Liver (tissue), 9 donors: ENCODE results near the gene PITPNM2. TPM values are rescaled to one million over a fixed set of nuclear protein-coding genes. Genes with fewer than 3 reads are reported as not detected.

ENCODE experiments used
- DNase-seq: peaks from one replicate; pipeline ENCODE4 v3.0.0-alpha.2; 2017; ENCODE audit warnings: low spot score
- H3K27ac ChIP-seq, 2 donors: one replicate each; pipeline ENCODE4 v1.7.0; 2013; ENCODE audit warnings: inconsistent platforms in 2 of 2, low read length in 2 of 2, control low read depth in 1 of 2, low read depth in 1 of 2, mild to moderate bottlenecking in 1 of 2
- H3K27me3 ChIP-seq, 4 donors: one replicate each; pipeline versions ENCODE4 v1.6.1 to v1.7.0; 2013; ENCODE audit warnings: low read length in 3 of 4, inconsistent platforms in 1 of 4, mild to moderate bottlenecking in 1 of 4, moderate library complexity in 1 of 4; ENCODE audit not compliant: control insufficient read depth in 4 of 4, insufficient read depth in 4 of 4
- H3K36me3 ChIP-seq, 4 donors: one replicate each; pipeline versions ENCODE4 v1.6.1 to v1.7.0; 2013; ENCODE audit warnings: low read length in 3 of 4, mild to moderate bottlenecking in 3 of 4, low read depth in 1 of 4, moderate library complexity in 1 of 4; ENCODE audit not compliant: control insufficient read depth in 4 of 4, insufficient read depth in 3 of 4
- H3K4me1 ChIP-seq, 4 donors: one replicate each; pipeline versions ENCODE4 v1.6.1 to v1.7.0; 2013; ENCODE audit warnings: low read length in 3 of 4, mild to moderate bottlenecking in 3 of 4, moderate library complexity in 1 of 4; ENCODE audit not compliant: control insufficient read depth in 4 of 4, insufficient read depth in 4 of 4
- H3K4me3 ChIP-seq, 3 donors: one replicate each; pipeline versions ENCODE4 v1.6.1 to v1.7.0; 2013; ENCODE audit warnings: low read length in 3 of 3, control low read depth in 1 of 3, low read depth in 1 of 3, mild to moderate bottlenecking in 1 of 3
- H3K9ac ChIP-seq, 2 donors: one replicate each; pipeline ENCODE4 v1.7.0; 2013; ENCODE audit warnings: low read length in 2 of 2, mild to moderate bottlenecking in 2 of 2, moderate library complexity in 2 of 2, control low read depth in 1 of 2, low read depth in 1 of 2
- H3K9me3 ChIP-seq, 4 donors: one replicate each; pipeline versions ENCODE4 v1.6.1 to v1.7.0; 2013; ENCODE audit warnings: low read length in 3 of 4; ENCODE audit not compliant: control insufficient read depth in 4 of 4
- FOXA1 ChIP-seq: IDR thresholded peaks from 2 replicates; pipeline ENCODE4 v1.6.1; 2016; ENCODE audit warnings: antibody characterized with exemption
- FOXA2 ChIP-seq: IDR thresholded peaks from 2 replicates; pipeline ENCODE4 v1.6.1; 2016; ENCODE audit warnings: antibody characterized with exemption
- HNF4A ChIP-seq, 2 donors: conservative IDR thresholded peaks; 2 replicates each; pipeline ENCODE4 v1.6.1; 2016; ENCODE audit warnings: antibody characterized with exemption in 2 of 2, mild to moderate bottlenecking in 2 of 2
- HNF4G ChIP-seq: IDR thresholded peaks from 2 replicates; pipeline ENCODE4 v1.6.1; 2016; ENCODE audit warnings: antibody characterized with exemption
- JUND ChIP-seq, 2 donors: IDR thresholded peaks; 2 replicates each; pipeline ENCODE4 v1.6.1; 2016; ENCODE audit warnings: antibody characterized with exemption in 2 of 2
- NR2F2 ChIP-seq: IDR thresholded peaks from 2 replicates; pipeline ENCODE4 v1.6.1; 2016; ENCODE audit warnings: antibody characterized with exemption
- RAD21 ChIP-seq, 2 donors: IDR thresholded peaks; 2 replicates each; pipeline ENCODE4 v1.6.1; 2016; ENCODE audit warnings: antibody characterized with exemption in 2 of 2, mild to moderate bottlenecking in 2 of 2
- RXRA ChIP-seq, 2 donors: IDR thresholded peaks; 2 replicates each; pipeline ENCODE4 v1.6.1; 2017 to 2018; ENCODE audit warnings: antibody characterized with exemption in 2 of 2, mild to moderate bottlenecking in 1 of 2
- TAF1 ChIP-seq: conservative IDR thresholded peaks from 2 replicates; pipeline ENCODE4 v1.6.1; 2016; ENCODE audit warnings: antibody characterized with exemption, mild to moderate bottlenecking
- YY1 ChIP-seq: IDR thresholded peaks from 2 replicates; pipeline ENCODE4 v1.6.1; 2016; ENCODE audit warnings: antibody characterized with exemption, mild to moderate bottlenecking
- WGBS: extraction: QIAGEN DNeasy Blood & Tissue Kit; methylation state at CpG from one replicate; pipeline ENCODE4 v1.1.7; 2013; 5-methylcytosine and 5-hydroxymethylcytosine counted together
- polyA plus RNA-seq, 2 donors: library from polyadenylated mRNA; stranded (reverse) in 1 of 2; unstranded in 1 of 2; fragments of 200-250 nt in 1 of 2; fragments of >200 nt in 1 of 2; fragmentation: Nextera tagmentation in 1 of 2; extraction: Ambion mirVana in 1 of 2; gene quantifications; one replicate each; pipeline versions ENCODE4 v1.2.1 to v1.2.3, GENCODE V29; 2013 to 2015
- total RNA-seq, 2 donors: library from RNA; depleted of rRNA; stranded (reverse); fragments of >200 nt; gene quantifications; one replicate each; pipeline ENCODE4 v1.2.3, GENCODE V29; 2014
- TF ChIP-seq, protein P1 (sequence below): IDR thresholded peaks from 2 replicates; pipeline ENCODE4 v1.6.1; 2016; ENCODE audit warnings: antibody characterized with exemption
- TF ChIP-seq, protein P2 (sequence below): fragments of 150-350 bp; IDR thresholded peaks from 2 replicates; pipeline ENCODE4 v1.5.1; 2017; ENCODE audit warnings: improper control_type of control experiment, low read depth, low read length; ENCODE audit not compliant: missing input control
- TF ChIP-seq, protein P3 (sequence below): IDR thresholded peaks from 2 replicates; pipeline ENCODE4 v1.6.1; 2016; ENCODE audit warnings: antibody characterized with exemption
- TF ChIP-seq, protein P4 (sequence below): IDR thresholded peaks from 2 replicates; pipeline ENCODE4 v1.6.1; 2016; ENCODE audit warnings: antibody characterized with exemption
- TF ChIP-seq, protein P5 (sequence below): IDR thresholded peaks from 2 replicates; pipeline ENCODE4 v1.6.1; 2016; ENCODE audit warnings: antibody characterized with exemption, mild to moderate bottlenecking
- donor health status: healthy.
- donor health status: healthy.
- donor health status: healthy.
- donor health status: healthy.
- donor health status: healthy.

The PITPNM2 gene
- total and polyA plus RNA-seq, 4 donors, result 1.3 to 28.4 (median 5.1) TPM

DNA sequence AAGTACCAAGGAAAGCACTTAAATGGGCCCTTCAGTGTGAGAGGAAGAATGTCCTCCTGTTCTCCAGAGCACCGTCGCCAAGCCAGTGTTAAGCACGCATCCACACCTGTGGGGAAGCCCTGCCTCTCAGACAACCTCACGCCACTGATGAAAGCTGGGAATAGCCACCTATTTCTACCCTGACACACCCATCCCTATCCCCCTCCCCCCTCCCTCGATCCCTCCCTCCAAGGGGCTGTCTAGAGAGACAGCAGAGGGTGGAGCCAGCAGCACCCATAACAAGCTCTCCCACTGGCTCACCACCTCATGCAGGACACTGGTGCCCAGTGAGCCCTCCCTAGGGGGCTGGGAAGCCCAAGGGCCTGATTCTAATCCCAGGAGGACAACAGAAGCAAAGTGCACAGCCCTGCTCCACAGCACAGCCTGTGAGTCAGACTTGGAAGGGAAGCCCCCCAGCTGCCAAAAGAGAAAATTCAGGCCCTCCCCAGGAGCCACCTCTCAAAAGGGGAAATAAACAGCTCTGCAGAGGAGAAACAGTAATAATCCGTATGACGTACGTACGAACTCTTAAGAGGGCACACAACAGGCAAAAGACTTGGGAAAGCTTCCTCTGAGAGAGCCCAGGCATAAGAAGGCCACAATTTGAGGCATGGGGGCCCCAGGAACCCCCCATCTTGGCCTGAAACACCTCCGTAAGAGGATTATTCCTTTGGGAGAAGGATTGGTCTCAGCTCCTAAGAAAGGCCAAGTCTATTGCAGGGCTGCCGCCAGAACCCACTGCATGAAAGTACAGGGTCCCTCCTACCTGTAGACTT is 7.8 kb downstream of the PITPNM2 start:
- Histone ChIP-seq H3K36me3 (no peaks in the 10 kb centered on the region), H3K27me3 (no peaks in the 10 kb centered on the region), H3K9ac (no peak overlapping the region), H3K4me1 (peaks cover 24 to 49% (median 41%) of the 10 kb centered on the region in 4 donors), H3K4me3 (no peak overlapping the region), H3K9me3 (no peaks in the 10 kb centered on the region), H3K27ac (peak overlapping the region; percentile 72 to 93)
- TF ChIP-seq FOXA2 (no peak), RAD21 (IDR thresholded peaks at IDR 0.05) (peak in 1 of 2 donors; percentile 21), RXRA (IDR thresholded peaks at IDR 0.05) (no peak), TAF1 (no peak), YY1 (peak; percentile 10), FOXA1 (no peak), NR2F2 (no peak)
- TF ChIP-seq, protein P1, sequence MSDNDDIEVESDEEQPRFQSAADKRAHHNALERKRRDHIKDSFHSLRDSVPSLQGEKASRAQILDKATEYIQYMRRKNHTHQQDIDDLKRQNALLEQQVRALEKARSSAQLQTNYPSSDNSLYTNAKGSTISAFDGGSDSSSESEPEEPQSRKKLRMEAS, result no peak
- WGBS, result 85% methylated on average over 11 of the region's 11 CpGs
- no peak for DNase-seq

DNA sequence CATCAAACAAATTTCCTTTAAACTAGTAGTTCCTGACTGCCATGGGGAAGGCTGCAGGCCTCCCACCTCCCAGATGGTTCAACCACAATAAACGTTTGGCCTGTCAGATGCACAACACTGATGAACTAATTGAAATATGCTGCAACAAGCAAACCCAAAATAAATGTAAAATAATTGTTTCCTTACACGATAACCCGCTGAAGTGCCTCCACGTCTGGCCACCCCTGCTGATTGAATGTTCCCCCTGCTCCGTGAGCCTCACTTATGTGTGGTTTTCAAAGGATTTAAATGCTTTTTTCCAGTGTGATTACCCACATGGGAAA is 8.4 kb downstream of the PITPNM2 start:
- H3K9me3 ChIP-seq, result no peaks in the 10 kb centered on the region
- TF ChIP-seq, protein P1, result no peak
- TF ChIP-seq HNF4A (conservative IDR thresholded peaks at IDR 0.05), result no peak
- TF ChIP-seq, protein P2, sequence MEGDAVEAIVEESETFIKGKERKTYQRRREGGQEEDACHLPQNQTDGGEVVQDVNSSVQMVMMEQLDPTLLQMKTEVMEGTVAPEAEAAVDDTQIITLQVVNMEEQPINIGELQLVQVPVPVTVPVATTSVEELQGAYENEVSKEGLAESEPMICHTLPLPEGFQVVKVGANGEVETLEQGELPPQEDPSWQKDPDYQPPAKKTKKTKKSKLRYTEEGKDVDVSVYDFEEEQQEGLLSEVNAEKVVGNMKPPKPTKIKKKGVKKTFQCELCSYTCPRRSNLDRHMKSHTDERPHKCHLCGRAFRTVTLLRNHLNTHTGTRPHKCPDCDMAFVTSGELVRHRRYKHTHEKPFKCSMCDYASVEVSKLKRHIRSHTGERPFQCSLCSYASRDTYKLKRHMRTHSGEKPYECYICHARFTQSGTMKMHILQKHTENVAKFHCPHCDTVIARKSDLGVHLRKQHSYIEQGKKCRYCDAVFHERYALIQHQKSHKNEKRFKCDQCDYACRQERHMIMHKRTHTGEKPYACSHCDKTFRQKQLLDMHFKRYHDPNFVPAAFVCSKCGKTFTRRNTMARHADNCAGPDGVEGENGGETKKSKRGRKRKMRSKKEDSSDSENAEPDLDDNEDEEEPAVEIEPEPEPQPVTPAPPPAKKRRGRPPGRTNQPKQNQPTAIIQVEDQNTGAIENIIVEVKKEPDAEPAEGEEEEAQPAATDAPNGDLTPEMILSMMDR, result no peak
- no peak for TF ChIP-seq FOXA1
- no peak for TF ChIP-seq JUND (IDR thresholded peaks at IDR 0.05)
- TF ChIP-seq, protein P3, sequence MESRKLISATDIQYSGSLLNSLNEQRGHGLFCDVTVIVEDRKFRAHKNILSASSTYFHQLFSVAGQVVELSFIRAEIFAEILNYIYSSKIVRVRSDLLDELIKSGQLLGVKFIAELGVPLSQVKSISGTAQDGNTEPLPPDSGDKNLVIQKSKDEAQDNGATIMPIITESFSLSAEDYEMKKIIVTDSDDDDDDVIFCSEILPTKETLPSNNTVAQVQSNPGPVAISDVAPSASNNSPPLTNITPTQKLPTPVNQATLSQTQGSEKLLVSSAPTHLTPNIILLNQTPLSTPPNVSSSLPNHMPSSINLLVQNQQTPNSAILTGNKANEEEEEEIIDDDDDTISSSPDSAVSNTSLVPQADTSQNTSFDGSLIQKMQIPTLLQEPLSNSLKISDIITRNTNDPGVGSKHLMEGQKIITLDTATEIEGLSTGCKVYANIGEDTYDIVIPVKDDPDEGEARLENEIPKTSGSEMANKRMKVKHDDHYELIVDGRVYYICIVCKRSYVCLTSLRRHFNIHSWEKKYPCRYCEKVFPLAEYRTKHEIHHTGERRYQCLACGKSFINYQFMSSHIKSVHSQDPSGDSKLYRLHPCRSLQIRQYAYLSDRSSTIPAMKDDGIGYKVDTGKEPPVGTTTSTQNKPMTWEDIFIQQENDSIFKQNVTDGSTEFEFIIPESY, result no peak
- TF ChIP-seq, protein P4, sequence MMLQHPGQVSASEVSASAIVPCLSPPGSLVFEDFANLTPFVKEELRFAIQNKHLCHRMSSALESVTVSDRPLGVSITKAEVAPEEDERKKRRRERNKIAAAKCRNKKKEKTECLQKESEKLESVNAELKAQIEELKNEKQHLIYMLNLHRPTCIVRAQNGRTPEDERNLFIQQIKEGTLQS, result no peak
- no peak for TF ChIP-seq RXRA (IDR thresholded peaks at IDR 0.05)
- no peak for TF ChIP-seq RAD21 (IDR thresholded peaks at IDR 0.05)
- TF ChIP-seq HNF4G, result no peak
- no peak for TF ChIP-seq NR2F2
- no peak for TF ChIP-seq FOXA2
- TF ChIP-seq, protein P5, sequence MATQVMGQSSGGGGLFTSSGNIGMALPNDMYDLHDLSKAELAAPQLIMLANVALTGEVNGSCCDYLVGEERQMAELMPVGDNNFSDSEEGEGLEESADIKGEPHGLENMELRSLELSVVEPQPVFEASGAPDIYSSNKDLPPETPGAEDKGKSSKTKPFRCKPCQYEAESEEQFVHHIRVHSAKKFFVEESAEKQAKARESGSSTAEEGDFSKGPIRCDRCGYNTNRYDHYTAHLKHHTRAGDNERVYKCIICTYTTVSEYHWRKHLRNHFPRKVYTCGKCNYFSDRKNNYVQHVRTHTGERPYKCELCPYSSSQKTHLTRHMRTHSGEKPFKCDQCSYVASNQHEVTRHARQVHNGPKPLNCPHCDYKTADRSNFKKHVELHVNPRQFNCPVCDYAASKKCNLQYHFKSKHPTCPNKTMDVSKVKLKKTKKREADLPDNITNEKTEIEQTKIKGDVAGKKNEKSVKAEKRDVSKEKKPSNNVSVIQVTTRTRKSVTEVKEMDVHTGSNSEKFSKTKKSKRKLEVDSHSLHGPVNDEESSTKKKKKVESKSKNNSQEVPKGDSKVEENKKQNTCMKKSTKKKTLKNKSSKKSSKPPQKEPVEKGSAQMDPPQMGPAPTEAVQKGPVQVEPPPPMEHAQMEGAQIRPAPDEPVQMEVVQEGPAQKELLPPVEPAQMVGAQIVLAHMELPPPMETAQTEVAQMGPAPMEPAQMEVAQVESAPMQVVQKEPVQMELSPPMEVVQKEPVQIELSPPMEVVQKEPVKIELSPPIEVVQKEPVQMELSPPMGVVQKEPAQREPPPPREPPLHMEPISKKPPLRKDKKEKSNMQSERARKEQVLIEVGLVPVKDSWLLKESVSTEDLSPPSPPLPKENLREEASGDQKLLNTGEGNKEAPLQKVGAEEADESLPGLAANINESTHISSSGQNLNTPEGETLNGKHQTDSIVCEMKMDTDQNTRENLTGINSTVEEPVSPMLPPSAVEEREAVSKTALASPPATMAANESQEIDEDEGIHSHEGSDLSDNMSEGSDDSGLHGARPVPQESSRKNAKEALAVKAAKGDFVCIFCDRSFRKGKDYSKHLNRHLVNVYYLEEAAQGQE, result no peak
- no peak for TF ChIP-seq YY1
- 83% methylated on average over 5 of the region's 5 CpGs for WGBS
- H3K4me3 ChIP-seq, result no peak overlapping the region
- H3K27ac ChIP-seq, result peak overlapping the region; percentile 72 to 93
- H3K36me3 ChIP-seq, result no peaks in the 10 kb centered on the region
- H3K27me3 ChIP-seq, result no peaks in the 10 kb centered on the region
- no peak for DNase-seq
- peaks cover 24 to 42% (median 35%) of the 10 kb centered on the region in 4 donors for H3K4me1 ChIP-seq
- no peak overlapping the region for H3K9ac ChIP-seq
